HUES64 (cell line): ENCODE results near the gene CEACAM6.
"Not testable (repeated sequence)": the region's sequence is repeated elsewhere in the genome, so short reads cannot be mapped to it uniquely, and the experiment has no call there.

ENCODE experiments used
- H3K27ac ChIP-seq: 2 replicates; pipeline ENCODE4 v1.7.0; 2013; ENCODE audit warnings: low read depth, low read length, inconsistent platforms
- H3K27me3 ChIP-seq: 2 replicates; pipeline ENCODE4 v1.6.1; 2013; ENCODE audit warnings: mild to moderate bottlenecking, low read length; ENCODE audit not compliant: insufficient read depth
- H3K36me3 ChIP-seq: 2 replicates; pipeline ENCODE4 v1.6.1; 2013; ENCODE audit warnings: mild to moderate bottlenecking, low read length; ENCODE audit not compliant: insufficient read depth
- H3K4me1 ChIP-seq: 2 replicates; pipeline ENCODE4 v1.6.1; 2013; ENCODE audit warnings: mild to moderate bottlenecking, low read length, moderate library complexity; ENCODE audit not compliant: insufficient read depth
- H3K4me3 ChIP-seq: 2 replicates; pipeline ENCODE4 v1.5.1; 2013; ENCODE audit warnings: mild to moderate bottlenecking, low read length, moderate library complexity
- H3K9ac ChIP-seq: 2 replicates; pipeline ENCODE4 v1.6.1; 2013; ENCODE audit warnings: mild to moderate bottlenecking, low read depth, low read length
- H3K9me3 ChIP-seq: 2 replicates; pipeline ENCODE4 v1.6.1; 2013; ENCODE audit warnings: low read depth, low read length; ENCODE audit not compliant: insufficient read depth
- WGBS: fragments of 150-250, 120-280 bp; methylation state at CpG from one replicate; pipeline ENCODE4 v1.1.7; 2013; ENCODE audit warnings: missing lambda C conversion rate; 5-methylcytosine and 5-hydroxymethylcytosine counted together

Gene CEACAM6

GRCh38 chr19:41783612-41784011 is 28.3 kb downstream of the CEACAM6 start:
- H3K27ac ChIP-seq, result no peak overlapping the region

GRCh38 chr19:41784312-41784711 is 29.0 kb downstream of the CEACAM6 start:
- 84% methylated on average over 3 of the region's 3 CpGs for WGBS
- no peaks in the 10 kb centered on the region for H3K9me3 ChIP-seq
- no peak overlapping the region for H3K9ac ChIP-seq
- peaks cover 29% of the 10 kb centered on the region for H3K27me3 ChIP-seq
- no peaks in the 10 kb centered on the region for H3K4me1 ChIP-seq
- no peak overlapping the region for H3K27ac ChIP-seq
- H3K36me3 ChIP-seq, result no peaks in the 10 kb centered on the region
- H3K4me3 ChIP-seq, result no peak overlapping the region

More at GRCh38 chr19:41783612-41784011, 28.3 kb downstream of the CEACAM6 start:
- 82% methylated on average over 5 of the region's 5 CpGs for WGBS
- H3K27me3 ChIP-seq, result peaks cover 29% of the 10 kb centered on the region
- H3K9me3 ChIP-seq, result no peaks in the 10 kb centered on the region
- no peaks in the 10 kb centered on the region for H3K4me1 ChIP-seq
- H3K4me3 ChIP-seq, result no peak overlapping the region
- no peak overlapping the region for H3K9ac ChIP-seq
- no peaks in the 10 kb centered on the region for H3K36me3 ChIP-seq

GRCh38 chr19:41784743-41785142 is 29.4 kb downstream of the CEACAM6 start:
- Histone ChIP-seq H3K4me3 (no peak overlapping the region), H3K36me3 (no peaks in the 10 kb centered on the region), H3K4me1 (no peaks in the 10 kb centered on the region), H3K9ac (no peak overlapping the region), H3K27me3 (peaks cover 29% of the 10 kb centered on the region), H3K9me3 (no peaks in the 10 kb centered on the region), H3K27ac (no peak overlapping the region)
- 71% methylated on average over 2 of the region's 4 CpGs for WGBS

- no peak overlapping the region for H3K9ac ChIP-seq
- H3K4me3 ChIP-seq, result peak overlapping the region; percentile 51
- no peaks in the 10 kb centered on the region for H3K36me3 ChIP-seq
- 5% methylated on average over 10 of the region's 10 CpGs for WGBS
- H3K4me1 ChIP-seq, result no peaks in the 10 kb centered on the region
- no peak overlapping the region for H3K27ac ChIP-seq
- no peaks in the 10 kb centered on the region for H3K9me3 ChIP-seq
- peaks cover 29% of the 10 kb centered on the region for H3K27me3 ChIP-seq
Observed at GRCh38 chr19:41785653-41786052, 30.3 kb downstream of the CEACAM6 start.

- Histone ChIP-seq H3K27me3 (peaks cover 29% of the 10 kb centered on the region), H3K4me1 (no peaks in the 10 kb centered on the region), H3K9ac (no peak overlapping the region), H3K27ac (no peak overlapping the region), H3K4me3 (no peak overlapping the region), H3K9me3 (no peaks in the 10 kb centered on the region), H3K36me3 (no peaks in the 10 kb centered on the region)
- 70% methylated on average over 7 of the region's 7 CpGs for whole genome bisulfite sequencing
Observed at GRCh38 chr19:41787055-41787454, 31.7 kb downstream of the CEACAM6 start.

- not testable (repeated sequence) for H3K9ac ChIP-seq, H3K4me1 ChIP-seq, H3K4me3 ChIP-seq, H3K9me3 ChIP-seq, H3K27ac ChIP-seq, H3K36me3 ChIP-seq
- no CpG with 5 or more reads among the region's 1 CpG for WGBS
- peaks cover 29% of the 10 kb centered on the region for H3K27me3 ChIP-seq
Observed at GRCh38 chr19:41788518-41788917, 33.2 kb downstream of the CEACAM6 start.

- not testable (repeated sequence) for H3K9me3 ChIP-seq, H3K4me1 ChIP-seq, H3K27ac ChIP-seq, H3K9ac ChIP-seq, H3K4me3 ChIP-seq, H3K36me3 ChIP-seq
- H3K27me3 ChIP-seq, result peaks cover 29% of the 10 kb centered on the region
- 86% methylated on average over 3 of the region's 5 CpGs for WGBS
Observed at GRCh38 chr19:41789053-41789452, 33.7 kb downstream of the CEACAM6 start.

GRCh38 chr19:41792513-41793413 is 37.4 kb downstream of the CEACAM6 start:
- Histone ChIP-seq H3K9me3 (no peaks in the 10 kb centered on the region), H3K27ac (no peak overlapping the region), H3K36me3 (no peaks in the 10 kb centered on the region), H3K9ac (no peak overlapping the region), H3K27me3 (peaks cover 1% of the 10 kb centered on the region; the same call in 1 of the 2 replicates), H3K4me3 (no peak overlapping the region), H3K4me1 (no peaks in the 10 kb centered on the region)
- 30% methylated on average over 22 of the region's 22 CpGs for WGBS

GRCh38 chr19:41793414-41793727 is 38.0 kb downstream of the CEACAM6 start:
- Histone ChIP-seq H3K4me3 (no peak overlapping the region), H3K9ac (no peak overlapping the region), H3K27ac (no peak overlapping the region), H3K27me3 (no peaks in the 10 kb centered on the region), H3K4me1 (no peaks in the 10 kb centered on the region), H3K36me3 (no peaks in the 10 kb centered on the region), H3K9me3 (no peaks in the 10 kb centered on the region)
- no CpG with 5 or more reads among the region's 1 CpG for WGBS

GRCh38 chr19:41795031-41795461 is 39.7 kb downstream of the CEACAM6 start:
- WGBS, result 51% methylated on average over 4 of the region's 5 CpGs
- Histone ChIP-seq H3K4me1 (no peaks in the 10 kb centered on the region), H3K36me3 (no peaks in the 10 kb centered on the region), H3K4me3 (no peak overlapping the region), H3K27me3 (no peaks in the 10 kb centered on the region), H3K9me3 (no peaks in the 10 kb centered on the region), H3K27ac (no peak overlapping the region), H3K9ac (no peak overlapping the region)

- no peak within 1 kb of the TSS for H3K4me3 ChIP-seq
- H3K4me1 ChIP-seq, result no peaks in the 10 kb centered on the region
- 0 out of 2 replicates have a peak, but pooled peaks cover 3% of the 10 kb centered on the region for H3K9me3 ChIP-seq
- no peak within 1 kb of the TSS for H3K27ac ChIP-seq
- no peaks in the 10 kb centered on the region for H3K27me3 ChIP-seq
- no peaks in the 10 kb centered on the region for H3K36me3 ChIP-seq
- H3K9ac ChIP-seq, result no peak within 1 kb of the TSS
Observed at GRCh38 chr19:41796362-41796761, 41.0 kb downstream of the CEACAM6 start, which contains the start of gene CEACAM3. CEACAM3 (plus strand) TSS chr19:41796587; CDS start chr19:41796678, 91 bp downstream.
